Sciatic nerve (tissue), 2 donors: ENCODE results near the gene APOBEC3H. TPM values are rescaled to one million over a fixed set of nuclear protein-coding genes. Genes with fewer than 3 reads are reported as not detected.
A peak's percentile ranks its signal among the peaks of the same experiment; 100 is the strongest.
"Not testable (repeated sequence)": the region's sequence is repeated elsewhere in the genome, so short reads cannot be mapped to it uniquely, and the experiment has no call there.

Source experiments
- ATAC-seq: fragments of 200-7000 bp; cut with Tn5 transposase; one replicate; pipeline ENCODE4 v1.9.1; 2020; ENCODE audit warnings: mild to moderate bottlenecking, moderate library complexity
- DNase-seq: peaks from one replicate; pipeline ENCODE4 v3.0.0-alpha.2; 2020; ENCODE audit warnings: low spot score
- intact Hi-C: fragments of 100-400 bp; cut with DNase I; formaldehyde crosslinking; loops from one replicate; pipeline ENCODE4 v1.14.2; 2022
- total RNA-seq: library from RNA; stranded (reverse); fragmentation: NEBNext Ultra II Directional; extraction: Animal tissue kit (Norgen Biotek cat#: 25700); gene quantifications from one replicate; pipeline ENCODE4 v1.2.1, GENCODE V29; 2021
- donor health status: DM: no; HTN: no; CAD: no.
- donor health status: DM: no; HTN: no; CAD: no.

The APOBEC3H gene
- 1.1 TPM for total RNA-seq

DNA sequence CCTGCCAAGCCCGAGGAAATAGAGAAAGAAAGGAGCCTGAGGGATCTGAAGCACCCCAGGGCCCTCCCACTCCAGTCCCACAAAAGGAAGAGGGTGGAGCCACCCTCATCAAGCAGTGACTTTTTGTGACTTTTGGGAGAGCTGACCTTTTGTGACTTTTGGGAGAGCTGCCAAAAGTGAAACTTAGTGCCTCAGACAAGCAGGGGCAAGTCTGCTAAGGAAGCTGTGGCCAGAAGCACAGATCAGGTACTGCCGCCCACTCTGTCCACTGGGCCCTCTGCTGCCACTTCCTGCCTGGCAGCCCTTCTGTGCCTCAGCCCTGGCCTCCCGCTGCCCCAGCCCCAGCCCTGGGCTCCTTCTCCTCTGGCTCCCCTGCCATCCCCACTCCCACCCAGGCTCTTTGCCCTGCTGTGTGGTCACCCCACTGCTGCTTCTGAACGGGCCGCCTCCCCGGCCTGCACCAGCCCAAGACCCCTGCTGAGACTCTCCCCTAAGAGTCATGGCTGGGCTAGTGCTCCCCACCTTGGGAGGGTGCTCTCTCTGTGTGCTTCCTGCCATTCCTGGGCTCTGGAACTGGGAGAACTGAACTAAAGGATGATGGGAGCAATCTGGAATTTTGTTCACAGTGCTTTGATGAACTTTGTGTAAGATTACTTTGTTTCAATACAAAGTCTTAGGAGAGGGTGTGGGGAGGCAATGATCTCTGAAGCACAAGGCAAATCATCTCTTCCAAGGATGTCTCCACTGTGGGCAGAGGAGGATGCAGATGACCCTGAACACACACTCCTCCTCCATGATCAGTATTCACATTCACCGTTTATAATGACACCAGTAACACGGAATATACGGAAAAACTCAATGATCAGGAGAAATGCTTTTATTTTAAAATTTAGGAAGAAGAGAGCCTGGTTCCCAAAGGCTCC is at the start of gene APOBEC3H:
APOBEC3H (plus strand) TSS at position 147 of the 923 bp plus-strand sequence. CDS start 3,035 bp downstream, outside the sequence.
- DNase-seq (no peak), ATAC-seq (peak; percentile 63)
- intact Hi-C loops, result no loop called here

DNA sequence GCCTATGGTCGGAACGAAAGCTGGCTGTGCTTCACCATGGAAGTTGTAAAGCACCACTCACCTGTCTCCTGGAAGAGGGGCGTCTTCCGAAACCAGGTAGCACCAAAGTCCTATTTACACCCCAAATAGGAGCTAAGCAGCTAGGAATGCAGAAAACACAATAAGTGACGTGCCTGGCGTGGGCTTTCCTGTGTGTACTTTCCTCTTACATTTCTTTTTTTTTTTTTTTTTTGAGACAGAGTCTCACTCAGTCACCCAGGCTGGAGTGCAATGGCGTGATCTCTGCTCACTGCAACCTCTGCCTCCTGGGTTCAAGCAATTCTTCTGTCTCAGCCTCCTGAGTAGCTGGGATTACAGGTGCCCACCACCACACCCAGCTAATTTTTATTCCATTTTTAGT is 47.6 kb upstream of the APOBEC3H start:
- ATAC-seq, intact Hi-C loops, DNase-seq: not testable (repeated sequence)

DNA sequence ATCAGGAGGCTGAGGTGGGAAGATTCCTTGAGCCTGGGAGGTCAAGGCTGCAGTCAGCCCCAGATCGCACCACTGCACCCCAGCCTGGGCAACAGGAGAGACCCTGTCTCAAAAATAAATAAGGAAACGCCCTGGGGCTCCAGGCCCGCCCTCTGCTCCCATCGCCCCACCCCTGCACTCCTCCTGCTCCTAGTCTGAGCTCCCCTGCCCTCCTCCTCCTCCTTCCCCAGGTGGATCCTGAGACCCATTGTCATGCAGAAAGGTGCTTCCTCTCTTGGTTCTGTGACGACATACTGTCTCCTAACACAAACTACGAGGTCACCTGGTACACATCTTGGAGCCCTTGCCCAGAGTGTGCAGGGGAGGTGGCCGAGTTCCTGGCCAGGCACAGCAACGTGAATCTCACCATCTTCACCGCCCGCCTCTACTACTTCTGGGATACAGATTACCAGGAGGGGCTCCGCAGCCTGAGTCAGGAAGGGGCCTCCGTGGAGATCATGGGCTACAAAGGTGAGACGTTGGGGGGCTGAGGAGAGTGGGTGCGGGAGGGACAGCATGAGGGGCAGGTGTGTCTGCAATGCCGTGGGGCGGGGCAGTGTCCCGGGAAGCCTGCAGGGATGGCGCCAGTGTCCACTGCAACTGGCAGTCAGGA is 45.1 kb upstream of the APOBEC3H start:
- ATAC-seq, result peak; percentile 13
- intact Hi-C loops, DNase-seq: not testable (repeated sequence)

DNA sequence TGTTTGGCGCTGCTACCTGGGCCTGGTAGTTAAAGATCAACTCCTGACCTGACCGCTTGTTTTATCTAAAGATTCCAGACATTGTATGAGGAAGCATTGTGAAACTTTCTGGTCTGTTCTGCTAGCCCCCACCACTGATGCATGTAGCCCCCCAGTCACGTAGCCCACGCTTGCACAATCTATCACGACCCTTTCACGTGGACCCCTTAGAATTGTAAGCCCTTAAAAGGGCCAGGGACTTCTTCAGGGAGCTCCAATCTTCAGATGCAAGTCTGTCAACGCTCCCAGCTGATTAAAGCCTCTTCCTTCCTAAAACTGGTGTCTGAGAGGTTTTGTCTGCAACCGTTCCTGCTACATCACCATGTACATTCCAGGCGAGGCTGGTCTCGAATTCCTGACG is 41.4 kb upstream of the APOBEC3H start:
- intact Hi-C loops, result no loop called here
- ATAC-seq (no peak), DNase-seq (no peak)

DNA sequence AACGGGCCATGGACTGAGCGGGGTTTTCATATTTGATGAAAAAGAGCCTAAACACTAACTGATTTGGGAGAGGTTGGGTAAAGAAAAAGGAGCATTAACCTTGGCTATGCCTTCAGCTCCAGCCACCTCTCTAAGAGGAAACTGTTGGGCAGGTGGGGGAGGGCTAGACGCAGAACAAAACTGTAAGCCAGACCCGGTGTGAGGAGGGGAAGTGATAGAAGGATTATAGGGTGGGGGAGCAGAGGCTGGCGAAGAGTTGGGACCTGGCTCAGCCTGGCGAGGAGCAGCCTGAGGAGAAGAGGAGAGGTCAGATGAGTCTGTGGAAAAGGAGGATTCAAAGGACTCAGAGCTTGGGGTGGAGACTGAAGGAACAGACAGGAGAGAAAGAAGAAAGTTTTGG is 35.8 kb upstream of the APOBEC3H start:
- ATAC-seq, DNase-seq, intact Hi-C loops: not testable (repeated sequence)

DNA sequence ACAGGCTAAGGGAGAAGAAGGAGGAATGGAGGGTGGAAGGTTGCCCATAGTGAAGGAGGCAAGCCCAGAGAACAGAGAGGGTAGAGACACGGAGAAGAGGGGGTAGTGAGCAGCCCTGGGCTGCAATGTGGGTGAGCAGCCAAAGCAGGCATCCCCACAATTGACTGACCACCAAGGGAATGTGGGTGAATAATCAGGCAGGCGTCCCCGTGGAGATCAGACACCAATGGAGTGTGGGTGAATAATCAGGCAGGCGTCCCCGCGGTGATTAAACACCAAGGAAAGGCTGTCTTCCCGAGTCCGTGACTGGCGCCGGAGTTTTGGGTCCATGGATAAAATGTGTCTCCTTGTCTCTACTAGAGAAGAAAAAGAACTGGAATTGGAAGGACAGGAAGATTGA is 35.1 kb upstream of the APOBEC3H start:
- intact Hi-C loops, DNase-seq, ATAC-seq: not testable (repeated sequence)

DNA sequence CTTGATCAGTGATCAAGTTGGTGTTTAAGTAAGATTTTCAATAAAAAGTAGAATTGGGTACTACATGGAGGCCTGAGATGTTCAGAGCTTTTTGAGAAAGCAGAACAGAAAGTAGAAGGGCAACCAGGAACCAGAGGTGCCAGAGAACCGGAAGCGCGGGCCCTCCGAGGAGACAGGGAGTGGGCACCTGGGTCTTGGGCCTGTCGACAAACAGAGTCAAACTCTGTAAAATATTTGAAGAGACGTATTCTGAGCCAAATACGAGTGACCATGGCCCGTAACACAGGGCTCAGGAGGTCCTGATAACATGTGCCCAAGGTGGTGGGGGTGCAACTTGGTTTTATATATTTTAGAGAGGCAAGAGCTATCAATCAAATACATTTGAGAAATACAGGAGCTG is 33.1 kb upstream of the APOBEC3H start:
- DNase-seq, ATAC-seq, intact Hi-C loops: not testable (repeated sequence)

DNA sequence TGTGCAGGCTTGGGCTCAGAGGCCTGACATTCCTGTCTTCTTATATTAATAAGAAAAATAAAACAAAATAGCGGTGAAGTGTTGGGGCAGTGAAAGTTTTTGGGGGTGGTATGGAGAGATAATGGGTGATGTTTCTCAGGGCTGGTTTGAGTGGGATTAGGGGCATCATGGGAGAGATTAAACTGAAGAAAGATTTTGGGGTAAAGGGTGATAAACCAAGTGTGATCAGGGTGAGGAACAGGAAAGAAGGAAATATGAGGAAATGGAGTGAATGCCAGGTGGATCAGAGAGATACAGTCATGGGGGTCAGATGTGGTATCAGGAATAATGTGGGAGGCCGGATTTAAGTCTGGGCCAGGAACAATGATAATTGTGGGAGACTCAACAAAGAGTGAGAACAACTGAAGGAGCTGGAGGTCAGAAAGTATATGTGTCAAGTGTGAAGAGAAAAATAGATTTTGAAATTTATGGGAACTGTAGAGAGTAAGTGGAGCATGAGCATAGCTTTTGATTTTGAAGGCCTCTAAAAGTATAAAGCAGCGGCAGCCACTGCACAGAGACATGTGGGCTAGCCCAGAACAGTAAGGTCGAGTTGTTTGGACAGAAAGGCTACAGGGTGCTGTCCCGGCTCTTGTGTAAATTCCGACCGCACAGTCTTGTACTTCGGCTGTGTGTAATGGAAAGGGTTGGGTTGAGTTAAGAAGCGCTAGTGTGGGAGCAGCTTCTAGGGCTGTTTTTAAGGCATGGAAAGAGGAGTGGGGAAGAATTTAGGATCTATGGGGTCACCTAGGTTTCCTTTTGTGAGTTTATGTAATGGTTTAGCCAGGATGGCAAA is 30.4 kb upstream of the APOBEC3H start:
- intact Hi-C loops, DNase-seq: not testable (repeated sequence)

DNA sequence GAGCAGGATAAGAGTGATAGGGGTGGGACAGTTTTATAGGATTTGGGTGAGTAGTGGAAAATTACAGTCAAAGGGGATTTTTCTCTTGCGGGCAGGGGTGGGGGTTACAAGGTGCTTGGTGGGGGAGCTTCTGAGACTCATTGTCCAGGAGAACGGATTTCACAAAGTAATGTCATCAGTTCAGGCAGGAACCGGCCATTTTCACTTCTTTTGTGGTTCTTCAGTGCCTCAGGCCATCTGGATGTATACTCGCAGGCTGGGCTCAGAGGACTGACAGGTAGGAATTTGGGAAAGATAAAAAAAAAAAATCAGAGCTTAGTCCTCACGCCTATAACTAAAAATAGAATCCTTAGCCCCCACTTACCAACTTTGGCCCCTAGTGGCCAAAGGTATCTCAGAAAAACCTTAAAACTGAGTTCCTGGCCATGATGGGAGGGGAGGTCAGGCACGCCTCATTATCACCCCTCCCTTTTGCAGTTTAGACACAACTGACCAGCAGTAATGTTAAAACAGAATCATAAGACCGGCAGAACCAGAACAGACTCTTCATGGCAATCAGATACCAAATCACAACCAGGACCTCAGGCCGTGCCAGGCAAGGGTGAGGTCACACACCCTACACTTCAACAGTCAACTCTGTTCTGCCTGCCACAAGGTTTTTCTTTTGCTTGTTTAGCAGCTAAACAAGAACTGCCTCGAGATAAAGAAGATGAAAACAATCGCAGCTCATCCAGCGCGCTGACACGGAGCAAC is 28.8 kb upstream of the APOBEC3H start:
- intact Hi-C loops, result no loop called here
- no peak for ATAC-seq
- no peak for DNase-seq

More for the DNA sequence above, 30.4 kb upstream of the APOBEC3H start:
- peak; percentile 50 for ATAC-seq

DNA sequence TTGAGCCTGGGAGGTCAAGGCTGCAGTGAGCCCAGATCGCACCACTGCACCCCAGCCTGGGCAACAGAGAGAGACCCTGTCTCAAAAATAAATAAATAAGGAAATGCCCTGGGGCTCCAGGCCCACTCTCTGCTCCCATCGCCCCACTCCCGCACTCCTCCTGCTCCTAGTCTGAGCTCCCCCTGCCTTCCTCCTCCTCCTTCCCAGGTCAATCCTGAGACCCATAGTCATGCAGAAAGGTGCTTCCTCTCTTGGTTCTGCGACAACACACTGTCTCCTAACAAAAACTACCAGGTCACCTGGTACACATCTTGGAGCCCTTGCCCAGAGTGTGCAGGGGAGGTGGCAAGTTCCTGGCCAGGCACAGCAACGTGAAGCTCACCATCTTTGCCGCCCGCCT is 26.9 kb upstream of the APOBEC3H start:
- no peak for ATAC-seq
- DNase-seq, result no peak
- intact Hi-C loops, result no loop called here

DNA sequence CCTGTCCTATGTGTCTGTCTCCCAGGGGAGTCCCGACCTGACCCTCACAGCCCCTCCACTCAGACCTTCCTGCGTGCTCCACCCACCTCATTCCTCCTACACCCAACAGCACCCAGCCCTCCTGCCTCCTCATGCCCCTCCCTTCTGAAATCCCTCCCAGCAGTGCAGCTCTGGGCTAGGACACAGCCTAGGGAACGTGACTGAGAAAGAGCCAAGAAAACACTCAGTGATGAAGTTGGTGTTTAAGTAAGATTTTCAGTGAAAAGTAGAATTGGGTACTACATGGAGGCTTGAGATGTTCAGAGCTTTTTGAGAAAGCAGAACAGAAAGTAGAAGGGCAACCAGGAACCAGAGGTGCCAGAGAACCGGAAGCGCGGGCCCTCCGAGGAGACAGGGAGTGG is 24.5 kb upstream of the APOBEC3H start:
- DNase-seq, intact Hi-C loops, ATAC-seq: not testable (repeated sequence)

DNA sequence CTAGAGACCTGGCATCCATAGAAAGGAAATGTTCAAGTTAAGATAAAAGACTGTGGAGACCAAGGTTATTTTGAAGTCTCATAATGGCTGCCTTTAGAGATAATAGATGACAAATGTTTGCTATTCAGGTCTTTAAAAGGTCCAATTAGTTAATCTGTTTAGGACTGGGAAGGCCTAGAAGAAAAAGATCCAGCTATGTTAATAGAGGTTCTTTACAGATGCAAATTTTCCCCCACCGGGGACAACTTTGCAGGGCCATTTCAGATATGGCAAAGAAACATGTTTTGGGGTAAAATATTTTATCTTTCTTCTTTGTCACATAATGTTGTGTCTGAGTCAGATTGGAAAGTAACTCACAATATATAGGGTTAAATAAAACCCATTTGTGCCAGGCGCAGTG is 23.1 kb upstream of the APOBEC3H start:
- ATAC-seq (no peak), DNase-seq (no peak)
- intact Hi-C loops, result no loop called here

DNA sequence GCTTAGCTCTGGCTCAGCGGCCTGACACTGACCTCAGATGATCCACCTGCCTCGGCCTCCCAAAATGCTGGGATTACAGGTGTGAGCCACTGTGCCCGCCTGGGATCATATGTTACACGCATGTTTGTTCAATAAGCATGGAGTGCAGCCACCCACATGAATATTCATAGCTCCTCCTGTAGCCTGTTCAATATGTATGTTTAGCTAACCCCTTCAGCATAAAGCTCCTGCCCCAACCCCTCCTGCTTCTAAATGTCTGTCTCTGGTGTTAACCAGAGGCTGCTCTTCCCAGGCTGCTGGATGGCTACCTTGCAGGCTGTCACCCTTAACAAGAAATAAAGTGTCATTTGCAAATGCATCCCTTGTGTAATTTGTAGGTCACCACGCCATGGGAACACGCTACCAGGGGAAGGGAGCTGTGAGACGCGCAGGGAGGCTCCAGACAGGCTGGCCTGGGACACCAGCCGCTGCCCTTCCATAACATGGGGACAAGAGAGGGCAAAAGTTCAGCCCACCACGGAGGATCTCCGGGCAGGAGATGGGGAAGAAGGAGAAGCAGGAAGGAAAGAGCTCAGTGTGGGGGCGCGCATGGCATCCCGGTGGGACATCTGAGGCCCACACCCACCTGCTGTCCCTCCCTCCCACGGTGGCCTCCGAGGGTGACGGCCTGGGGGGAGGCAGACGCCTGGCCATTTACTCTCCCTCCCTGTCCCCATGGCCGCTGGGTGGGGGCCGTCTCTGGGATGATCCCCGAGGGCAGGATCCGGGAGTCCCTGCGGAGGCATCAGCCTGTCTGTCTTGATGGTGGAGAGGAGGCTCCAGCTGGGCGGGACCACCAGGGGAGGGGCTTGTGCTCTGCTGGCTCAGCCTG is 20.7 kb upstream of the APOBEC3H start:
- peak; percentile 85 for ATAC-seq
- DNase-seq, intact Hi-C loops: not testable (repeated sequence)

DNA sequence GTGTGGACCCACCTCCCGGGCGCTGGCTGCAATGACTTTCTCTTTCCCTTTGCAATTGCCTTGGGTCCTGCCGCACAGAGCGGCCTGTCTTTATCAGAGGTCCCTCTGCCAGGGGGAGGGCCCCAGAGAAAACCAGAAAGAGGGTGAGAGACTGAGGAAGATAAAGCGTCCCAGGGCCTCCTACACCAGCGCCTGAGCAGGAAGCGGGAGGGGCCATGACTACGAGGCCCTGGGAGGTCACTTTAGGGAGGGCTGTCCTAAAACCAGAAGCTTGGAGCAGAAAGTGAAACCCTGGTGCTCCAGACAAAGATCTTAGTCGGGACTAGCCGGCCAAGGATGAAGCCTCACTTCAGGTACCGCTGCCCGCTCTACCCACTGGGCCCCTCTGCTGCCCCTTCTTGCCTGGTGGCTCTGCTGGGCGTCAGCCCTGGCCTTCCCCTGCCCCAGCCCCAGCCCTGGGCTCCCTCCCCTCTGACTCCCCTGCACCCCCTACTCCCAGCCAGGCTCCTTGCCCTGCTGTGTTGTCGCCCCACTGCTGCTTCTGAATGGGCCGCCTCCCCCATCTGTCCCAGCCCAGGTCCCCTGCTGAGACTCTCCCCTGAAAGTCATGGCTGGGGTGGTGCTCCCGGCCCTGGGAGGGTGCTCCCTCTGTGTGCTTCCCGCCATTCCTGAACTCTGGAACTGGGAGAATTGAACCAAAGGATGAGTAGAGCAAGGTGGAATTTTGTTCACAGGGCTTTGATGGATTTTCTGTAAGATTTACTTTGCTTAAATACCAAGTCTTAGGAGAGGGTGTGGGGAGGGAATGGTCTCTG is 19.8 kb upstream of the APOBEC3H start, which contains the start of gene APOBEC3G:
APOBEC3G (plus strand) TSS at position 250 of the 815 bp plus-strand sequence; CDS start at position 337, 87 bp downstream.
- ATAC-seq, result peak; percentile 91
- DNase-seq, intact Hi-C loops: not testable (repeated sequence)

DNA sequence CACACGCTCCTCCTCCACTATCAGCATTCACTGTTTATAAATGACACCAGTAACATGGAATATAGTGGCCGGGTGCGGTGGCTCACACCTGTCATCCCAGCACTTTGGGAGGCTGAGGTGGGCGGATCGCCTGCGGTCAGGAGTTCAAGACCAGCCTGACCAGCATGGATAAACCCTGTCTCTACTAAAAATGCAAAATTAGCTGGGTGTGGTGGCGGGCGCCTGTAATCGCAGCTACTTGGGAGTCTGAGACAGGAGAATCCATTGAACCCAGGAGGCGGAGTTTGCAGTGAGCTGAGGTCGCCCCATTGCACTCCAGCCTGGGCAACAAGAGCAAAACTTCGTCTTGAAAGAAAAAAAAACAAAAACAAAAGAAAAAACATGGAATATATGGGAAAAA is 19.1 kb upstream of the APOBEC3H start:
- ATAC-seq, DNase-seq, intact Hi-C loops: not testable (repeated sequence)

DNA sequence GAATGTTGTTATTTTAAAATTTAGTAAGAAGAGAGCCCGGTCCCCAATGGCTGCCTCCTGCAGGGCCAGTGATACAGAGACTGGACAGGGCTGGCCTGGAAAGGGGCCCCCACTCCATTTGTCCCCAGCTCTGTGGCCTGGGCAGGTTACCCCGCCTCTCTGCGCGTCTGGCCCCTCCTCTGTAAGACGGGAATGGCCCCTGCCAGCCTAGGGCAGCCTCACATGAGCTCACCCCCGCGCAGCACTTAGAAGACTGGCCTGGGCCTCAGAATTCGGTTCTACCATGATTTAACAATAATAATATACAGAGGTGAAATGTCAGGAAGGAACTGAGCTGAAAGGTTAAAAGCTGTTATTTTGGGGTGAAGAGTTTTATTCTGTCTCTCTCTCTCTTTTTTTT is 18.7 kb upstream of the APOBEC3H start:
- DNase-seq, result no peak
- intact Hi-C loops, result no loop called here

More for the DNA sequence above, 18.7 kb upstream of the APOBEC3H start:
- no peak for ATAC-seq
